AML-193 (cell line): Measurements from ENCODE around the gene NEK10.
"Not testable (repeated sequence)": the region's sequence is repeated elsewhere in the genome, so short reads cannot be mapped to it uniquely, and the experiment has no call there.

ENCODE experiments used
- DNase-seq, 2 experiments: peaks; one replicate each; lab custom pipeline; 2025; lab: John Stamatoyannopoulos, UW

The NEK10 gene

DNA sequence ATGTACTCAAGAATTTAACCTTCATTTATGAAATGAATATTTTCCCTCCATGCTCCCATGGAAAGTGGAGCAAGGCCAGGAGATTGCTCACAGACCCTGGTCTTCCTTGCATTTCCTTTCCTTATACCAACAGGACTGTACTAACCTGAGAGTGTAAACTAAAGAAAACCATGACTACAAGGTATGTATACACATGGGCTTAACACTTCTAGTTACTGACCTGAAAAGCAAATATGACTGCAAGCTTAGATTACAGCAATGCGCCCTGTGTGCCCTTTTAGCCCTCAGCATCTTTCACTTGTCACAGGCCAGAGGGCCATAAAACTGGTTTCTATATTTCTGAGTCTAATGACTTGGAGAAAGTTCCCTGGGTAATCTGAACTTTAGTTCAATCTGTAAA, 52.1 kb downstream of the NEK10 start:
- DNase-seq = no peak

DNA sequence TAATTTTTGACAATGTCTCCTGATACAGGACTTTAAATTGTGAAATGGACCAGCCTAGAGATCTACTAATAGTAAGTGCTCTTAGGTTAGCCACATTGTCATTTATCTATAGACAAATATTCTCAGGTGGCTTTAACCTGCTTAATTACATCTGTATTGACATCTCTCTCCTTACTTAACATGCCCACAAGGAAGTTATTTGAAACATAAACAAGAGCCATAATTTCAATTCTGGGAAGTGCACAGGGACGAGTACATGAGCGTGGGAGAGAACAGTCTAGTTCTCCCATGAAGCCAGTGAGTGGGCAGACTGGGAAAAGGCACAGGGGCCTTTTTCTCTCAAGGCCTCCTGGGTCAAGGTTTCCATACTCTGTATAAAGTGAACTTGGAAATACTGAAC, 54.2 kb downstream of the NEK10 start:
- DNase-seq = no peak

DNA sequence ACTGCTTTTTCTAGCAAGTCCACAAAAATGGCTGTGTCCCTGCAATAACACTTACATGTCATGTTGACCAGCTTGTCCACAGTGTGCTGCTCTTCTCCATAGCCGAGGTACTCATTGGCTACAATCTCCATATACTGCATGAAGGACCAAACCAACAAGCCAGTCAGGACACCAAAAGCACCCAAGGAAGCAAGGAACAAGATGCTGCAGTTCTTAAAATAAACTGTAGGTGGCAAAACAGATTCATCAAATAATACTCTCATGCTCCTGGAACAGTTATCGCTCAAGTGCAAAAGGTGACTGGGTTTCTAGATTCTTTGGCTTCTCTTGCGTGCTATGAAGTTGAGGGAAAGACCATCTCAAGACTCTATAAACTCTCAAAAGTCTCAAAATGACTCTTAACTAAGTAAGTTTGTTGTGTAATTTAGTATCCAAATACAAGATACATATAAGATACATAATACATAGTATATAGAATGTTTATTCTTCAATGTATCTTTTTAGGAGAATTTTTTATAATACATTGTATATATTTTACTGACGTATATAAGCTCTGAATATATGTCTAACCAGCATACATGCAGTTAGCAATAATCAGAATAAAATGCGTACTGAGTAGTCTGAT, 57.0 kb downstream of the NEK10 start:
- DNase-seq = peak; percentile 76 to 83

DNA sequence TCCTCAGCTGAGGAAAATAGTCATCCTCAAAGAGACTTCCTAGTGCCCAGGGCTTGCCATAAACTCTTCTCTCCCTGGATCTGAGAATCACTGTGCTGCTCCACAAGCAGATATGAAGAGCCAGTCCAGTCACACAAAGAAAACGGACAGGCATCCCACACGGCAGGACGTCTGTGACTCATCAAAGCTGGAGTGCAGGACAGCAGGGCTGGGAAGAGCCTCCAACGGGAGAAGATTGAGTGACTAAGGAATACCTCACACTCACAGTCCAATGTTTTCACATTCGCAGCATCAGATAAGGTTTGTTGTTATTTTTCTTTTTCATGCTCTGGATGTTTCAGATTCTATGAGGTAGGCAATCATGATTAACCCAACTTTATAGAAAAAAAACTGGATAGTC, 57.8 kb downstream of the NEK10 start:
- DNase-seq = no peak

DNA sequence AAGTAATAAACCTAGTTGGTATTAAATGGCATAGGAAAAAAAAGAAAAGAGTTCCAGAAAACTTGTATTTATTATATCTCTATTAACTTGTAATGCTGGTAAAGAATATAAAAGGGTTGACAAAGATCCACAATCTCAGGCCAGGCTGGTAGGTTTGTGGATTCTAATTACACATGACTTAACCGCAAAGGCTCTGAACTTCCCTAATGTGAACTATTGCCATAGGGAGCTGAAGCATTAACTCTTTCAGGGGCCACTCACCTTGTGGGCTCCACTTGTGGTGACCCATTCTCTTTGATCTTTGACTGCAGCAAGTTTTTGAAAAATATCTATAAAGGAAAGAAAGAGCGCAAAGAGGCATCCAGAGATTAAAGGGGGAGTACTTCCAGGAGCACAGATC, 58.5 kb downstream of the NEK10 start:
- peak; percentile 72 to 80 for DNase-seq

DNA sequence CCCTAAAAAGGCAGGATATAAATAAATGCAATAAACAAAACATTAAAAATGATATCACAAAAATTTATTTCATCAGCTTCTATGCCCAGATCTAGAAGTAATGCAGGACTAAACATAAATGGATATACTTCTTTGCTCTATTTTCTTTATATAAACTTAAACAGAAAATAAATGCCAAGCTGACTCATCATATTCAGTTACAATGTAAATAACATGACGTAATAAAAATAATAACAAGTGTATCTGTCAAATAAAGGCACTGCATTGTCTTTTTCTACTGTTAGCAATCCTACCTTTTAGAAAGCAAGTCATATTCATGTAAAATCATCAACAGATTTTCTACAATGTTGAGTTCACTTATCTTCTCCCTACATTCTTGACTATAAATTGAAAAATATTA, 61.6 kb downstream of the NEK10 start:
- DNase-seq = no peak

DNA sequence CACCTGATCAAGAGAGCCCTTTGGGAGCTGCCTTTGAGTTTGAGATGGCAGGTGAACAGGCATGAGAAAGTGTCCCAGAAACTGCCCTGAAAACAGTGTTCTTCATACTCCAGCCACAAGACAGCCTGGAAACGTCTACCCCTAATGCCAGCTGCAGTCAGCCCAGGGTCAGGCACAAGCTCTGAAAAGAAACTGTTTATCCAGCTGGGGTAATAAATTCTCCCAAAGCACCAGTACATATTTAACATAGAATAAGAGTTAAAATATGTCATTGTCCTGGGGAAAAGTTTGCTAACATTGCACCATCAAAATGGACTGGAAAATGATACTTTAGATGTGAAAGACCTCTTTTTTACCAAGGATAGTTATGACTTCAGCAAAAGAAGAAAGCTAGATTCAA, 66.3 kb downstream of the NEK10 start:
- no peak for DNase-seq

DNA sequence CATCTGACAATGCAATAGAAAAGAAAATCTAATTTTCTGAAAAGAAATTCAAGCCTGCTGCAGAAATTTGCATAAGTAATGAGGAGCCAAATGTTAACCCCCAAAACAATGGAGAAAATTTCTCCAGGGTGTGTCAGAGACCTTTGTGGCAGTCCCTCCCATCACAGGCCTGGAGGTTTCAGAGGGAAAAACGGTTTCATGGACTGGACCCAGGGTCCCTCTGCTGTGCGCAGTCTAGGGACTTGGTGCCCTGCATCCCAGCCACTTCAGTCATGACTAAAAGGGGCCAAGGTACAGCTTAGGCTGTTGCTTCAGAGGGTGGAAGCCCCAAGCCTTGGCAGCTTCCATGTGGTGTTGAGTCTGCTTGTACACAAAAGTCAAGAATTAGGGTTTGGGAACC, 70.2 kb downstream of the NEK10 start:
- not testable (repeated sequence) for DNase-seq

DNA sequence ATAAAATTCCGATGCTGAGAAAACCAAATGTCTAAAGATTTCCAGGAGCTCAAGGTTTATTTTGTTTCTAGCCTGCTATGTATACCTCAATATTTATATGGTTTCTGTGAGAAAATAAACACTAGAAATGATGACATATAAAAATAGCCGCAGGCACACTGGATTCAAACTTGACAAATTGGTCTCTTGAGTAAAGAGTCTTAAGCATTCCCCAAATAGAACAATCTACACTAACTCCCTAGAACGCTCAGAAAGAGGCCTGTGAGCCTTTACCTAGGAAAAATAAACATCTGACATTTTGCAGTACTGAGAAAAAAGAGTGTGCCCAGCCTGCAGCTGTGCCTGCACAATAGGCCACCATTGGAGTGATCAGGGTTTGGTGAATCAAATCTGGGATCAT, 75.2 kb downstream of the NEK10 start:
- DNase-seq = no peak

DNA sequence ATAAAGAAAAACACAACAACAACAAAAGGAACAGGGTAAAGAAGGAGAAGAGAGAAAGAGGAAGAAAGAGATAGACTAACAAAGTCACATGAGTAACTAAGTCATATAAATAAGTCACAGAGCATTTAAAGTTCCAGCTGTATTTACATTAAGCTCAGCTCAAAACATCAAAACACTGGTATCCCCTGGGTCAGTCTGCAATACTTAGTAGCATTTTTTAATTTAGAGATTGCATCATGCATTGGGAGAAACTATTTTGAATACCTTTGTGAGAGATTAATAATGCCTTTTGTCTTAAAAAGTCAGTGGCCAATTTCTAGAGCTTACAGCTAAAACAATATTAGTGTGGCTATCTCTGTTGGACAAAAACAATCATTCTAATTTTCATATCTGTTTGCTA, 78.4 kb downstream of the NEK10 start:
- no peak for DNase-seq

DNA sequence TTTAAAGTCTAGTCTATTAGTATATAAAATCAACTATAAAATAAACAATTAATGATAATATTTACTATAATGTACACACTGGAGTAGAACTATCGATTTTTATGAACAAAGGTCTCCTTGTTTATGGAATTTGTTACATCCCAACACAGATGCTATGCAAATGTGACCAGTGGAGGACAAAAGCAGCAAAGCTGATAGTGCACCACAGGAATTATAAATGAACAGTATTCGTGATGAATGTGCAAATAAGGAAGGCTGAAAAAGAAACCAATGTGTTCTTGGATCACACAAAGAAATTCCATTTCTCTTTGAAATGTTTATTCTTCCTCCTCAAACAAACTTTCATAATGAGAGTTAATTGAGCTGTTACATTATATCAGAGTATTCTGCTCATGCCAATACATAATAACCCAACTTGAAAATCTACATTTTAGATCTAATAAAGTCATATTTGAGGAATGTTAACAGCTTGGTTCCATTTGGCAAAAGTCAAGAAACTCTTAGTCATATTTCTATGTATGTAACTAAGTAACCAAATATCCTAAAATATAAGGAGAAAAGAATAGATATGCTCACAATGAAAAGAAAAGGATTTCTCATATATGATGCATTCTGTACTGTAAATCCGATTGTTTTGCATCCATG, 79.3 kb downstream of the NEK10 start:
- no peak for DNase-seq

DNA sequence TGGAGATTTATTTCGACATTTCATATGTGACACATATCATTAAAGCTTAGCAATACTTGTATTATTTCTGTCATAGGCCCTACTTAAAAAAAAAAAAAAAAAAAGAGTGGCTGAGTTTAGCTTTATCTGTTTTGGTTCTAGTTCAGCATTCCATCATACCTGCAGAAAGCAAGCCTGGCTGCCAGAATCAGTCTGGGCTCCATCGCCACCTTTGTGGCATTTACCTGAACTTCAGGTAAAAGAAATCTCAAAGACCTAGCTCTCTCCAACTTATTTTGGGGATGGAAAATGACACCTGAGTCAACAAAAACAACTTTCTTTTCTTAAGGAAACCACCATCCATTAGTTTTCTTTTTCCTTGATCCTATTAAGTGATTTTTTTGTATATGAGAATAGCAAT, 82.1 kb downstream of the NEK10 start:
- DNase-seq = no peak

DNA sequence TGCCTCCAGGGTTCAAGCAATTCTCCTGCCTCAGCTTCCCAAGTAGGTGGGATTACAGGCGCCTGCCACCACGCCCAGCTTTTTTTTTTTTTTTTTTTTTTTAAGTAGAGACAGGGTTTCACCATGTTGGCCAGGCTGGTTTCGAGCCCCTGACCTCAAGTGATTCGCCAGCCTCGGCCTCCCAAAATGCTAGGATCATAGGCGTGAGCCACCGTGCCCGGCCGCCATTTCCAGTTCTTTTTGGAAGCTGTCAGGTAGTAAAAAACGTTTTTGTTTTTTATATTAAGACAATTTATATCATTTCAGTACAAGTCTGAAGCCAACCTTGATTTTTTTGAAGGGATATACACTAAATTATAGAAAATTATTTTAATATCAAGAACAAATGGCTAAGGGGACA, 82.7 kb downstream of the NEK10 start:
- DNase-seq = not testable (repeated sequence)

DNA sequence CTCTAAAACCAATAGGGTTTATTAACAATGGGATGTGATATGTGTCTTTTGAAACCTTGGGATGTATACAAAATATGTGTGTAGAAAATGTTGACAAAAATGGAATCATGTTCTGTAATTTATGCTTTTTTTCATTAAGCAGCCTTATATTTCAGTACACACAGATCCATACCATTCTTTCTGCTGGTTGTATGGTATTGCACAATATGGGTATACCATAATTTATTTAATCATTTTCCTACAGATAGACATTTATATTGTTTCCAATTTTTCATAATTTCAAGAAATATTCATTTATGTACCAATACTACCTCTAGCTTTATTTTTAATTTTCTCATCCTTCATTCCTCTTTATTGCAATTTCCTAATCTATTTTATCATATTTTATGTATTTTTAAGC, 83.5 kb downstream of the NEK10 start:
- no peak for DNase-seq

DNA sequence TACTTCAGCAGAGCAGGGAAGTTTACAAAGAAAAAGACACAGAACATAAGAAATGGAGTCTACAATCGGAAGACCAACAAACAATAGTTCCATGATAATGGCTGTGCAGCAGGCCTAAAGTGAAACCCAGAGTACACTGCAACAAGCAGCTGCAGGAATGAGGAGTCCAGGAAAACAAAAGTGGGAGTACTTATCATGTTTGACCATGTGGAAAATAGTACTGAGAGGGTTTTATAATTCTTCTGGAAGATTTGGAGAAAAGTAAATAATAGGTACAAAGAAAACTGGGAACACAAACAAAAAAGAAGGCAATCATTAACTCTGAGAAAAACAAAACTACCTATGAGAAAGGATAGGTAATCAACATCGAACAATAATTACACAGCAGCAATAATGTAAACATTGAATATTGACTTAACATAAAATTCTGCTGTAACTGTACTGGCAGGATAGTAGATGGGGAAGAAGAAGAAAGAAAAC, 87.5 kb downstream of the NEK10 start:
- no peak for DNase-seq

DNA sequence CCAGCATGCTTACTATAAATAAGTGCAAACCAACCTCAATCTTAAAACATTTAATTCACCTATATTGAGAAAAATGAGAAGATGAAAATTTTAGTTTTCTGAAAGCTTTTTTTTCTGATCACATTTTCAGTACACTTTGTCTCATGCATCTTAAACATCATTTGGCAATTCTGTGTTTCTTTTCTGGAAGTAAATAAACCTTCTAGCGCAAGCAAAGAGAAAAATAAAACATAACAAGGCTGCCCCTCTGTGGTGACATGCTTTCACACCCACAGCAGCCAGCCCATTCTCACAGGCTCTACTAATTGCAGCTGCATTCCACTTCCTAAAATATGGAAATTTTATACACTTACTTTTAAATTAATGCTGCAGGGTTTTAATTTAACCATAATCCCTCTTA, 90.1 kb downstream of the NEK10 start:
- no peak for DNase-seq

DNA sequence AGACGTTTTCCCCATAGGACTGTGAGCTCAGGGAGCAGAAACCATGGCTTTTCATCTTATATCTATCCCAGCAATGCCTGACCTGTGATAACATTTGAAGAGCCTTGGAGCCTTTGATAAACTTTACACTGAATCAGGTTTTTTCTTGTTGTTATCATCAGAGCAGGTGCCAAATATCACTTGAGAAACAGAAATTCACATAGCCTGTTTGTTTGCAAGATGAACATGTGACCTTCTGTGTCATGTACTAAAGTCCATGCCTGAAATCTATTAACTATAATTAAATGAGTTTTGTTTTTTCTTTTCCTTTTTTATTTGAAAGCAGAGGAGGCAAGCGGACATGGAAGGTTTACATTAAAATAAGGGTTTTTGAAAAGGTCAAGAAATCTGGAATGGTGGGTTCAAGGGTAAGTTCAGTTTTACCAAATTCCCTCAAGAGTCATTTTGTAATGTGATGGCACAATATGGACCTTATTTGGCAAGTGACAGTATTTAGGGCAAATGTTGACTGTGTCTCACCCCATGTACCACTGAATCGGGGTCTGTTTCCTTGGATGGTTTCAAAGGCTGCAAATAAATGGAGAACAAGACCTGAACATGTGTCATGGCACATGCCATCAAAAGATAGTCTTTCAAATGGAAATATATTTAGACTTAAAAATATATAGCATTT, 90.7 kb downstream of the NEK10 start:
- DNase-seq = no peak

DNA sequence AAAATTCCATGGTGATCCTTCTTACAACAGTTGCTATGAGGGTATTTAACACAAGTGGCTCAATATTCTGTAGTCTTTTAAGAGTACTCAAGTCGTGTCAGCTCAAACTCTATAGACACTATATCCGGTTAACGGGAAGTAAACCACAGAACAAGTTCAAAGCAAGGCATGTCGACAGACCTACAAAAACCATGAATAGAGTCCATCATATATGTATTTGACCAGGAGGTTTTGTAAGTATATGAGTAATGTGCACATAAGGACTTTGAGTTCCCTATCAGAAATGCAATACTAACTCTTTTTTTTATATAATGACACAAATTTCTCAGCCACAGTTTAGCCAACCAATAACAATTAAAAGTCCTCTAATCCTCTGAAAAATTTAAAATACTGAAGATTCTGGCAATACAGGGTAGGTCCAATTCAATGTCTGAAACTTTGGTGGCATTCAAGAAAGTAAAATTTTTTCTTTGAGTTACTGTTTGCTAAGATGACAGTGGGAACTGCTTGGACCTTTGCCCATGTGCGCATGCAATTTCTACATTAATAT, 93.7 kb downstream of the NEK10 start:
- no peak for DNase-seq

DNA sequence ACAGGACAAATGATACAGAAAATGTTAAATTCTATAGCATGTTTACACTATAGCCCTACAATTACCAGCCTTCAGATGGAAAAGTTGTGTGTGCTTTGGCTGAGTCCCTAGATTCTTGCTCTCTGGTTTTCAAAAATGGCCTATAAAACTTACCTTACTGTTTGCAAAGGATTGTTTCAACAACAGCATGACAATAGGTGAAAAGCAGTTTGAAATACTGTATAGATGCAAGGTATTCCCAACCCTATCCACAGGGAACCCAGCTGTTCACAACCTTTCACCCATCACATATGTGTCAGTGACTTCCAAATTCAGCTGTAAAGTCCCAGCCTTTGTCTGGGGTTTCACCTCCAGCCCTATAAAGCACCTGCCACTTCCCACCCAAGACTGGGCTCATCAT, 97.3 kb downstream of the NEK10 start:
- no peak for DNase-seq

DNA sequence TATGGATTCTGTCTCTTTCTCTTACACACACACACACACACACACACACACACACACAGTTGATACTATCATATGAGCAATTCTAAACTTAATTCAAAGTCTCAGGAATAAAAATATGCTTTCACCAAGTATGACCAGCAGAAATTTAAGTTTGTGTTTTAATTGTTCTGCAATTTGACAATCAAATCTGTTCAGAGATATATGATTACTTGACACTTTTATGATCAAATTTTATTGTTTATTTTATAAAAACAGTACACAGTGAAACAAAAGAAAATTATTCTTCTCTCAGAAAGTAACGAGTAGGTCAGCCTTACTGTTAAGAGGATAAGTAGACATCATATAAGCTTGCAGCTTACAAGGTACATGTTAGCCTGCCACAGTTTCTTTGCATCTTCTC, 114.3 kb downstream of the NEK10 start:
- no peak for DNase-seq

DNA sequence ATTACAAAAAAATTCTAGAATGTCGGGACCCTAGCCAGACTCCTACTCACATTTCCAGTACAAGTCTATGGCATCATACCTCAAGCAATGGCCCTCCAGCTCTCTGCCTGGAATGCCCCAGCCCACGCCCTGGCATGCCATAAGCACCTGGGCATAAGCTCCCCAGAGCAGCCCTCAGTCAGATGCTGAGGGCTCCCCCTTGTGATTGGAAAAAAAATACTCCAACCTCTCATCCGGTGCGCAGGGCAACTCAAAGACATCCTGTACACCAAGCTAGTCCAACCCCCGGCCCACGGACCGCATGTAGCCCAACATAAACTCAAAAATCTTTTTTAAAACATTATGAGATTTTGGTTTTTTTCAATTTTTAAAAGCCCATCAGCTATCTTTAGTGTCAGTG, 115.4 kb downstream of the NEK10 start:
- peak; percentile 44 to 45 for DNase-seq

DNA sequence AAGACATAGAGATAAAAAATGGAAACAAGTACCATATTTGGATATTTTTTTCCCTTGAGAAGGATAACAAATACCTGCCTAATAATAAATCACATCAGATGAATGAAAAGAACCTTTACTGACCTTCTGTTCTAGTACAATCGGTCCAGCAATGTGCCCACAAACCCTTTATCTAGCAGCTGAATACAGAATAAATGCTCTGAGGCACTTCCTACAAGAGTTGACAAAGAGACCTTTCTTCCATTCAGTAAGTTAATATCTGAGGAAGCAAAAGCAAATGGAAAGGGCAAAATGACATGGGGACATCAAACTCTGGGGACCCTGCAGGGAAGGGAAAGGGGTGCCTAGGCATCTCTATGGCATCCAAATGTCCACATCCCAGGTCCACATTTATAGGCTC, 115.8 kb downstream of the NEK10 start:
- no peak for DNase-seq

DNA sequence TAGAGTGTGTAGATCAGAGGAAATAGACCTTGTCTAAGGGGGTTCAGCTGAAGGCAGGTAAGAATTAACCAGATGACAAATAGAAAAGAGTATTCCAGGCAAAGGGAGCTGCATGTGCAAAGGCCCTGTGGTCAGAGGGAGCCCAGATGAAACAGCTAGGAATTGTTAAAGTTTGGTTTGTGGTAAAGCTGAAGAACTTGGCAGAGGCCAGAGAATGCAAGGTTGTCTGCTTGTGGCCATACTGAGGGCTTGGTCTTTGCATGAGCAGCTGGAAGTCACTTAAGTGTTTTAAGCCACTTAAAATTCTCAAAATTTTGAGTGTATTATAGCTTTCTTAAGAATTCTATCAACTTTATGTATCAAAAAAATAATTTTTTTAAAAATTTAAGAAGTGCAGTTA, 116.5 kb downstream of the NEK10 start:
- no peak for DNase-seq
